SK-N-MC (cell line): ENCODE data around the gene TLR3.

Experiments
- EZH2 ChIP-seq: fragments of 200-600 bp; sonication (generic); IDR thresholded peaks from one replicate; pipeline ENCODE4 v1.6.1; 2017; ENCODE audit warnings: antibody characterized with exemption
- FOXP2 ChIP-seq: optimal IDR thresholded peaks from 2 replicates; pipeline ENCODE3; 2011; ENCODE audit warnings: mild to moderate bottlenecking, moderate library complexity; ENCODE audit not compliant: insufficient read depth; ENCODE audit errors: extremely low read length, control extremely low read depth
- POLR2AphosphoS5 ChIP-seq: IDR thresholded peaks from 2 replicates; pipeline ENCODE4 v1.6.1; 2012; ENCODE audit warnings: mild to moderate bottlenecking, low read depth, low read length, borderline replicate concordance

DNA sequence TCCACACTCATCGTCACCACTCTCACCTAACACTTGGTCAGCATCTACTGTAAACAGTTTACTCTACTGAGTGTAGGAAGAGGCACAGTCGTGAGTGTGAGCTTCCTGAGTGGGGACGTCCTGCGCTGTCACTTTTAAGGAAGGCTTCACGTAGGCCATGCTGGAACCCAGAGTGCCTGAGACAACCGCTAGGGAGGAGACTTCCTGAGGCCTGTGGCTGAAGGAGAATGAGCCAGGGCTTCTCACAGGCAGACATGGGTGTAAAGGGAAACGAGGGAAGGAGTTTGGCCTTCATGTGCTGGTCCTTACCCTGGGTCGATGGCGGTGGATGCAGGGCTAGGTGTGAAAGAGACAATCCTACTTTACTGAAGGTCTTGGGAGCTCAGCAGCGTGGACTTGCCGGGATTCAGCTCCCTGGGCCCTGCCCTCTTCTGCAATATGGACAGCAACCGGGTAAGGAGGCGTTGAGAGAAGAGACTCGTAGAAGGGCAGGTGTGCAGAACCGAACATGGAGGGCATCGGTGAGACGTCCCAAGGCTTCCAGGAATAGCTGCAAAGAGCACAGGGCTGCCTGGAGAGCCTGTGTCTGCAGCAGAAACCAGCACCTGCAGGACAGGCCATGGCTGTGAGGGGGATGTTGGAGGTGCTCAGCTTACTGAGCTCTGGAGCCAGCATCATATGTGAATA, 48.7 kb upstream of the TLR3 start:
- TF ChIP-seq FOXP2: no peak
- TF ChIP-seq POLR2AphosphoS5: no peak
- TF ChIP-seq EZH2: no peak
